ENCODE data around the gene MCRS1.

The MCRS1 gene

DNA sequence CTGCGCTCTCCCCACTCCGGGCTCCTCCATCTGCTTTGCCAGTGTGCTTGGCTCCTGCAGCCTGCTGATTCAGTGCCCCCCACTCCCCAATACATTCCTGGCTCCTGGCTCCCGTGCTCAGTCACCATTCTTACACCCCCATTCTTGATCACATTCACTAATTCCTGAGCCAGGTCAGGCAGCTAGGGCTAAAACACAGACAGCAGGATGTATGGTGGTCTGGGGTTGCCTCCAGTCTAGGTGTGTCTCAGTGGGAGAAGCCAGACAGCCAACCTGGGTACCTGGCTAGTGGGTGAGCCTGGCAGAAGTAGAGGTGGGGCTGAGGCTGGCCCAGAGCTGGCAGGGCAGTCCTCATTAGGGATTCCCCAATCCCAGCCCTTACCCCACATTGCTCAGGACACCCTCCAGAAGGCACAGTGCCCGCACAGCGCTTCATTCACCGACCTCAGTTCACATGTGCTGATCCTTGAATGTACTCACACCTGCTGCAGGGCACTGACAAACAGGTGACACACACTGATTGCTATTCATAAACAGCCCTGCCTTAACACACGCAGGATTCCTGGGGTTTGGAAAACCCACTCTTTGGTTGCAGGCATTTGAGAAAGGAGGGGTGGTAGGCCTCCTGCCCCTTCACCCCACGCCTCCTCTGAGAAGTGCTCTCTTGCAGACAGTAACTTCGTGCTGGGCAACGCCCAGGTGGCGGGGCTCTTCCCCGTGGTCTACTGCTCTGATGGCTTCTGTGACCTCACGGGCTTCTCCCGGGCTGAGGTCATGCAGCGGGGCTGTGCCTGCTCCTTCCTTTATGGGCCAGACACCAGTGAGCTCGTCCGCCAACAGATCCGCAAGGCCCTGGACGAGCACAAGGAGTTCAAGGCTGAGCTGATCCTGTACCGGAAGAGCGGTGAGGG lies 27.5 kb downstream of the MCRS1 start:
- POLR2A ChIA-PET (ENCODE audit: low non-redundant PET): no interaction called here
- peak; percentile 72 for DNase-seq (ENCODE audit: low spot score)
- CTCF ChIA-PET: interaction anchor here (0.7 kb wide), 2 partner anchors 12 to 358 kb away, joined by 3 to 5 read pairs; no protein-coding TSS in a partner anchor
- H3K27ac ChIP-seq: no peak overlapping the region
- TF ChIP-seq CTCF (conservative IDR thresholded peaks at IDR 0.05; ENCODE audit: low read depth): no peak

DNA sequence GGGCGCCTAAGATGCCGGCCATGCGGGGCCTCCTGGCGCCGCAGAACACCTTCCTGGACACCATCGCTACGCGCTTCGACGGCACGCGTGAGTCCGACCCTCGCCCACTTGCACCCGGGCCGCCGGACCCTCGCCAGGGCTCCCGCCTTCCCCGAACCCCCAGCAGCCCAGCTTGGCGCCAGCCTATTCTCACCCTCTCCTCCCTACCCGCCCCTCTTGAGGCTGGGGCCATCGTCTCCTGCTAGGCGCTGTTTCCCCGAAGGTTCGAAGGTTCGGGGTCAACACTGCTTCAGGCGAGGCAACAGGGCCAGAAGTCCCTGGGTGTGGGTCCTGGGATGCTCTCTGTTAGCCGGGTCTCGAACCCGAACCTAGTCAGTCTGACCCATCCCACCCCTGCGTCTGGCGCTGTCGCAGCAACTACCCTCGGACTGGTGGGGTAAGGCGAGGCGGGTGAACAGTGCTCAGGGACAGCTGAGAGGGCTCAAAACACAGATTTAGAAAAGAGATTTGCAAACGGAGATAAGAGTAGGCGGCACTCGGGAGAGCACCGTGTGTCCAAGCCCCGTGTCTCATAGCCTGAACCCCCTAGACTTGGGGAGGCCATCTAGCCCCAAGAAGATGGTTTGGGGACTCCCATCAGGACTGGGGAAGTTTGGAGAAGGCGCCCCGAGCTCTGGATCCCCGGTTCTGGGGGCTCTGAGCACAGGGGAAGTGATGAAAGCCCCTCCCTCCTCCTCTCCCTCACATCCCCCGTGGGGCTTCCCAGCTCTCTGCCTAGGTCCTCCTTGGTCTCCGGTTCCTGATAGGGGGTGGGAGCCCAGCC lies 28.3 kb downstream of the MCRS1 start:
- no peak for DNase-seq (ENCODE audit: low spot score)
- TF ChIP-seq CTCF (conservative IDR thresholded peaks at IDR 0.05; ENCODE audit: low read depth): no peak
- H3K27ac ChIP-seq: no peak overlapping the region
- POLR2A ChIA-PET (ENCODE audit: low non-redundant PET): no interaction called here
- CTCF ChIA-PET: no interaction called here

DNA sequence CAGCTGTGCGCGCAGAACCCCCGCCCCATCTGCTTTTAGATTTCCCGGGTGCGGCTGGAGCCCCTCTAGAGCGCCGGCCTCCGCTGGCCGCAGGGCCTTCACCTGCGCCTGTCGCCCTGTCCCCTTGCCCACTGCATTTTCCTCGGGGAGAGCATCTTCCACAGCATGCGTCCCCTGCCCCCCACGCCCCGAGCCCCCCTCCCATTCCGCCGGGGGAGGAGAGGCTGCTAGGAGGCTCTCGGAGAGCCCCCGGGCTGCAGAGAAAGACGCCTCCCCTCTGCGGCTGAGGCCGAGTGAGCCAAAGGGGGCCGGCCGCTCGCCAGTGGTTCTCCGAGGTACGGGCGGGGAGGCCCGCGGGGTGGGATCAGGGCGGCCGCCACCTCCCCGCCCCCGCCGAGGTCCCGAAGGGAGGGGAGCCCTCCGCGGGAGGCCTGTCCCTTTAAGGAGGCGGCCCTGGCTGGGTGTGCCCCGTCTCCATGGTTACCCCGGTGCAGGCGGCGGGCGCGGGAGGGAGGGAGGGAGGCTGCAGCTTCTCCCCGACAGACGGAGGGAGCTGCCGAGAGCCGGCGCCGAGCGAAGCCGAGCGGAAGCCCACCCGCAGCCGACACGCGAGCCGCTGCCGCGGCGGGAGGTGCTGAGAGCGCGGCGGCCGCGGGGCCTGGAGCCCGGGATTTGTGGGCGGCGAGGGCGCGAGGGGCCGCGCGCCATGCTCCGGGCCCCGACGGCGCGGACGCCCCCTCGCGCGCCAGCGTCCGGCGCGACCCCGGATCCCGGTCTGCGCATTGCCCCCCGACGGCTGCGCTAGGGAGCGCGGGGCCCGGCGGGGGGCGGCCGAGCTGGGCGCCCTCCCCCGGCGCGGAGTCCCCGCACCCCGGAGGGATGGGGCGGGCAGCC lies 29.2 kb downstream of the MCRS1 start, which contains the start of gene KCNH3:
TSS of gene KCNH3 (plus strand) at position 521 of the 894 bp plus-strand sequence. CDS start 387 bp downstream, outside the sequence.
- no peak for TF ChIP-seq CTCF (conservative IDR thresholded peaks at IDR 0.05; ENCODE audit: low read depth)
- peak; percentile 79 for DNase-seq (ENCODE audit: low spot score)
- POLR2A ChIA-PET (ENCODE audit: low non-redundant PET): no interaction called here
- no peak within 1 kb of the TSS for H3K27ac ChIP-seq
- CTCF ChIA-PET: no interaction called here

DNA sequence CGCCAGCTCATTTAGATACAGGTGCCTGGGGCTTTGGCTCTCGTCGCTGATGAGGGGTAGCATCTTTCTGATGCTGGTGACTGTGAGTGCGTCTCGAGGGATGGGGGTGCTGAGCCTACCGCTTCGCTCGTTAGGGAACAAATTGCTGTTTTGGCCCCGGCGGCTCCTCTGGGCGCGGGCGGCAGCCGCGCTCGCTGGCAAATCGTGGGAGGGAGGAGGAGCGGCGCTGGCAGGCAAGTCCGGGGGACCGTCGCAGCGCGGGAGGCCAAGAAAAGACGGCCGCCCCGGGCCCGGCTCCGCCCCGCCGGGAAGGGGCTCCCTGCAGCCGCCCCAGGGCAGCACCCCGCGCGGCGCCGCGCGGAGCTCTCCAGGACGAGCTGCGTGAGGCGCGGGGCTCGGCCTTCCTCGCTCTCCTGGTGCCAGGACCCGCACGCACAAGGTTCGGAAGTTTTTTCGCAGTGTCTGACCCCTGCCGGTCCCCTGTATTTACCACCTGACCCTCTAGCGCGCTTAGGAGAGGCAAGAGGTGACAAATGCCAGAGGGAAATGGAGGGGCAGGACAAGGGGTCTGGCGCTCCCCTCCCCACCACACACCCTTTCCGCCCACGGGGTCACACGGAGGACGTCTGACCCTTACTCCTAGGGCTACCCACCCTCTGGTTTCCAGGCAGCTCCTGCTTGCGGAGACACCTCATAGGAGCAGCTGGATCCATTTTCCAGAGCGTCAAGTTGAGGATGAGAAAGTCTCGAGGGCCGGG lies 30.0 kb downstream of the MCRS1 start:
- POLR2A ChIA-PET (ENCODE audit: low non-redundant PET): no interaction called here
- CTCF ChIA-PET: interaction anchor here (0.6 to 0.7 kb wide), 2 partner anchors 20 to 472 kb away, joined by 5 to 7 read pairs; no protein-coding TSS in a partner anchor
- DNase-seq (ENCODE audit: low spot score): no peak
- H3K27ac ChIP-seq: no peak overlapping the region
- no peak for TF ChIP-seq CTCF (conservative IDR thresholded peaks at IDR 0.05; ENCODE audit: low read depth)

DNA sequence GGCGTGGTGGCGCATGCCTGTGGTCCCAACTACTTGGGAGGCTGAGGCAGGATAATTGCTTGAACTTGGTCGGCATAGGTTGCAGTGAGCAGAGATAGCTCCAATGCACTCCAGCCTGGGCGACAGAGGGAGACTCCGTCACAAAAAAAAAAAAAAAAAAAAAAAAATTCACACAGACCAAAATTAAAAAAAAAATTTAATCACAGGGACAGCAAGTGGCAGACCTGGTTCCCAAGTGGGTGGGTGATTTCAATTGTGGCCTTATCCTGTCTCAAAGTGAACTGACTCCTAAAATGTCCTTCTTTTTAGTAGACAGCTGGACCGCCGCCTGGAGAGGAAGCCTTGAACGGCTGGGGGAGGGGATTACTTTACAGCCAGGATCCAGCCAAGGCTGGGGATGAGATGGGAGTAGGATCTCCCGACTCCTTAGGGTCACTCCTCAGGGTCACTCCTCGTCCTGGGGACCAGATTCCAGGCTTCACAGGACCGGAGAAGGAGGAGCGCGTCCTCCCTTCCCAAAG lies 30.7 kb downstream of the MCRS1 start:
- no peak for TF ChIP-seq CTCF (conservative IDR thresholded peaks at IDR 0.05; ENCODE audit: low read depth)
- no peak for DNase-seq (ENCODE audit: low spot score)
- H3K27ac ChIP-seq: no peak overlapping the region
- POLR2A ChIA-PET (ENCODE audit: low non-redundant PET): no interaction called here
- CTCF ChIA-PET: interaction anchor here (0.6 to 0.7 kb wide), 2 partner anchors 20 to 472 kb away, joined by 5 to 7 read pairs; no protein-coding TSS in a partner anchor
